GM18511 (cell line): ENCODE measurements around the gene ETV7.

Experiments used
- ATAC-seq: cut with Tn5 transposase; IDR thresholded peaks from one replicate; pipeline ENCODE4 v1.9.1; 2021; ENCODE audit warnings: mild to moderate bottlenecking, moderate library complexity; ENCODE audit not compliant: unreplicated experiment

ETV7 gene

GRCh38 chr6:36384095-36384494 lies 3.4 kb downstream of the ETV7 start:
- no peak for ATAC-seq

- no peak for ATAC-seq
These were observed 3.9 kb downstream of the ETV7 start for GRCh38 chr6:36383606-36384005.

- ATAC-seq: no peak
These were observed 4.5 kb downstream of the ETV7 start for GRCh38 chr6:36382976-36383375.

- no peak for ATAC-seq
These were observed 5.7 kb downstream of the ETV7 start for GRCh38 chr6:36381502-36382389.

- ATAC-seq: no peak
These were observed 7.3 kb downstream of the ETV7 start for GRCh38 chr6:36380166-36380565.

GRCh38 chr6:36378936-36379335 lies 8.5 kb downstream of the ETV7 start:
- no peak for ATAC-seq

- ATAC-seq: no peak
These were observed 9.1 kb downstream of the ETV7 start for GRCh38 chr6:36378243-36378920.

- ATAC-seq: no peak
These were observed 9.9 kb downstream of the ETV7 start for GRCh38 chr6:36377594-36377993.

GRCh38 chr6:36376742-36377141 lies 10.7 kb downstream of the ETV7 start:
- no peak for ATAC-seq

- no peak for ATAC-seq
These were observed 11.3 kb downstream of the ETV7 start for GRCh38 chr6:36376183-36376582.

- no peak for ATAC-seq
These were observed 11.8 kb downstream of the ETV7 start for GRCh38 chr6:36375644-36376155.

- no peak for ATAC-seq
These were observed 12.5 kb downstream of the ETV7 start for GRCh38 chr6:36374972-36375371.

- ATAC-seq: no peak
These were observed 13.3 kb downstream of the ETV7 start for GRCh38 chr6:36374194-36374593.

- ATAC-seq: no peak
These were observed 14.0 kb downstream of the ETV7 start for GRCh38 chr6:36373368-36374019.

GRCh38 chr6:36372088-36372487 lies 15.4 kb downstream of the ETV7 start:
- ATAC-seq: no peak

- ATAC-seq: no peak
These were observed 16.3 kb downstream of the ETV7 start for GRCh38 chr6:36371211-36371610.

GRCh38 chr6:36370638-36371037 lies 16.8 kb downstream of the ETV7 start:
- ATAC-seq: no peak

GRCh38 chr6:36368921-36369865 lies 18.3 kb downstream of the ETV7 start:
- ATAC-seq: no peak

- ATAC-seq: no peak
These were observed 19.0 kb downstream of the ETV7 start for GRCh38 chr6:36368421-36368820.

- no peak for ATAC-seq
These were observed 19.7 kb downstream of the ETV7 start for GRCh38 chr6:36367743-36368142.
